Endothelial cell (in vitro differentiated cells): ENCODE measurements around the gene C3orf85. TPM values are rescaled to one million over a fixed set of nuclear protein-coding genes. Genes with fewer than 3 reads are reported as not detected.

Experiments used
- DNase-seq: peaks from one replicate; pipeline ENCODE4 v3.0.0; 2021; ENCODE audit warnings: low spot score
- H3K27ac Mint-ChIP-seq: one replicate; pipeline ENCODE4 v1.8.0; 2021; ENCODE audit warnings: mixed read lengths, inconsistent platforms; ENCODE audit not compliant: unreplicated experiment
- H3K27me3 Mint-ChIP-seq: one replicate; pipeline ENCODE4 v1.8.0; 2021; ENCODE audit warnings: mild to moderate bottlenecking, moderate library complexity, mixed read lengths, inconsistent platforms; ENCODE audit not compliant: unreplicated experiment
- H3K36me3 Mint-ChIP-seq: one replicate; pipeline ENCODE4 v1.8.0; 2021; ENCODE audit warnings: mild to moderate bottlenecking, low read depth, mixed read lengths, inconsistent platforms; ENCODE audit not compliant: unreplicated experiment
- H3K4me1 Mint-ChIP-seq: one replicate; pipeline ENCODE4 v1.8.0; 2021; ENCODE audit warnings: mild to moderate bottlenecking, mixed read lengths, inconsistent platforms; ENCODE audit not compliant: unreplicated experiment
- H3K4me3 Mint-ChIP-seq: one replicate; pipeline ENCODE4 v1.8.0; 2021; ENCODE audit warnings: mild to moderate bottlenecking, mixed read lengths, inconsistent platforms; ENCODE audit not compliant: unreplicated experiment
- H3K9me3 Mint-ChIP-seq: one replicate; pipeline ENCODE4 v1.8.0; 2021; ENCODE audit warnings: mixed read lengths, inconsistent platforms; ENCODE audit not compliant: unreplicated experiment
- CTCF ChIP-seq: fragments of 200-600 bp; sonication (generic); IDR thresholded peaks from one replicate; pipeline ENCODE4 v1.5.0; 2021; ENCODE audit warnings: antibody characterized with exemption; ENCODE audit not compliant: unreplicated experiment
- total RNA-seq: library from RNA; stranded (reverse); fragmentation: NEBNext Ultra II Directional; extraction: Animal tissue kit (Norgen Biotek cat#: 25700); gene quantifications from one replicate; pipeline ENCODE4 v1.2.1, GENCODE V29; 2021; ENCODE audit not compliant: unreplicated experiment

C3orf85 gene
- total RNA-seq, 1 donor from 2014 or later, result not detected

- no peak for DNase-seq
- no peaks in the 10 kb centered on the region for H3K4me1 Mint-ChIP-seq
- TF ChIP-seq CTCF, result no peak
- no peak overlapping the region for H3K4me3 Mint-ChIP-seq
- H3K9me3 Mint-ChIP-seq, result no peaks in the 10 kb centered on the region
- H3K27me3 Mint-ChIP-seq, result no peaks in the 10 kb centered on the region
- H3K27ac Mint-ChIP-seq, result no peak overlapping the region
- H3K36me3 Mint-ChIP-seq, result no peaks in the 10 kb centered on the region
Measured at GRCh38 chr3:109188741-109189140, 52.2 kb downstream of the C3orf85 start.

- no peak overlapping the region for H3K27ac Mint-ChIP-seq
- no peaks in the 10 kb centered on the region for H3K9me3 Mint-ChIP-seq
- no peak overlapping the region for H3K4me3 Mint-ChIP-seq
- no peaks in the 10 kb centered on the region for H3K36me3 Mint-ChIP-seq
- no peak for TF ChIP-seq CTCF
- DNase-seq, result no peak
- no peaks in the 10 kb centered on the region for H3K27me3 Mint-ChIP-seq
- peaks cover 15% of the 10 kb centered on the region for H3K4me1 Mint-ChIP-seq
Measured at GRCh38 chr3:109191421-109191820, 54.9 kb downstream of the C3orf85 start.

GRCh38 chr3:109195815-109196214, 59.3 kb downstream of the C3orf85 start:
- H3K36me3 Mint-ChIP-seq, result no peaks in the 10 kb centered on the region
- no peaks in the 10 kb centered on the region for H3K27me3 Mint-ChIP-seq
- DNase-seq, result no peak
- no peak for TF ChIP-seq CTCF
- H3K27ac Mint-ChIP-seq, result peak overlapping the region; percentile 79
- peaks cover 18% of the 10 kb centered on the region for H3K4me1 Mint-ChIP-seq
- H3K4me3 Mint-ChIP-seq, result no peak overlapping the region
- no peaks in the 10 kb centered on the region for H3K9me3 Mint-ChIP-seq

Other genes starting within 250 kb of the C3orf85 start
- not detected for gene GUCA1C, start 182.8 kb upstream of the C3orf85 start, total RNA-seq
- 0.10 TPM for gene MORC1, start 18.6 kb upstream of the C3orf85 start, total RNA-seq
- 0.64 TPM for gene DPPA2, start 179.8 kb downstream of the C3orf85 start, total RNA-seq
- gene DPPA4, start 200.8 kb downstream of the C3orf85 start, total RNA-seq, result 80.5 TPM